Uterus (tissue), 4 donors: ENCODE data around the gene ABRACL. TPM values are rescaled to one million over a fixed set of nuclear protein-coding genes. Genes with fewer than 3 reads are reported as not detected.
A peak's percentile ranks its signal among the peaks of the same experiment; 100 is the strongest.

Source experiments
- DNase-seq, 2 donors: peaks; one replicate each; pipeline ENCODE4 v3.0.0-alpha.2; 2019 to 2020
- H3K27ac ChIP-seq, 2 donors: fragments of 200-600 bp; sonication (generic); 1 replicate in 1 of 2; 2 replicates in 1 of 2; pipeline ENCODE4 v1.5.1; 2016 to 2018
- H3K27me3 ChIP-seq, 2 donors: fragments of 200-600 bp; sonication (generic); one replicate each; pipeline ENCODE4 v1.5.1; 2018 to 2019; ENCODE audit warnings: control low read depth in 1 of 2
- H3K36me3 ChIP-seq, 2 donors: fragments of 200-600 bp; sonication (generic); one replicate each; pipeline ENCODE4 v1.5.1; 2019; ENCODE audit warnings: control low read depth in 1 of 2
- H3K4me1 ChIP-seq, 2 donors: fragments of 200-600 bp; sonication (generic); one replicate each; pipeline ENCODE4 v1.5.1; 2018 to 2019; ENCODE audit warnings: control low read depth in 1 of 2
- H3K4me3 ChIP-seq, 2 donors: fragments of 200-600 bp; sonication (generic); 1 replicate in 1 of 2; 2 replicates in 1 of 2; pipeline ENCODE4 v1.5.1; 2018 to 2019; ENCODE audit warnings: mild to moderate bottlenecking in 1 of 2
- H3K9me3 ChIP-seq, 2 donors: fragments of 200-600 bp; sonication (generic); one replicate each; pipeline ENCODE4 v1.5.1; 2019; ENCODE audit warnings: control low read depth in 1 of 2
- CTCF ChIP-seq, 4 experiments: fragments of 200-600 bp in 2 of 4; fragments of 450-650 bp in 2 of 4; sonication (generic) in 2 of 4; IDR thresholded peaks; one replicate each; pipeline ENCODE4 v1.5.1; 2016 to 2019; ENCODE audit warnings: antibody characterized with exemption in 4 of 4, mild to moderate bottlenecking in 2 of 4, moderate library complexity in 1 of 4
- POLR2A ChIP-seq, 2 donors: fragments of 450-650 bp; IDR thresholded peaks; one replicate each; pipeline ENCODE4 v1.6.1; 2016; ENCODE audit warnings: antibody characterized with exemption in 2 of 2, mild to moderate bottlenecking in 1 of 2, moderate library complexity in 1 of 2
- intact Hi-C: fragments of 100-400 bp; cut with DNase I; formaldehyde crosslinking; loops from one replicate; pipeline ENCODE4 v1.15.1; 2023; ENCODE audit warnings: low total_unique reads
- total RNA-seq, 4 donors: library from RNA; depleted of rRNA in 3 of 4; stranded (reverse); fragments of >200 nt in 3 of 4; gene quantifications; one replicate each; pipeline versions ENCODE4 v1.1.0 to v1.2.4, GENCODE V29; 2014 to 2023
- donor health status: DM: yes; HTN: yes; CAD: no.

Gene ABRACL
- total RNA-seq, 4 donors from 2014 or later, result 6.2 to 10.0 (median 6.2) TPM; not detected in 1

GRCh38 chr6:138986578-138986977, 42.0 kb upstream of the ABRACL start:
- Histone ChIP-seq H3K4me3 (peak overlapping the region; percentile 60 to 80), H3K27me3 (no peaks in the 10 kb centered on the region), H3K9me3 (no peaks in the 10 kb centered on the region), H3K27ac (peak overlapping the region; percentile 80 to 85), H3K36me3 (no peaks in the 10 kb centered on the region), H3K4me1 (peaks cover 0 to 8% of the 10 kb centered on the region in 2 donors)
- TF ChIP-seq POLR2A (IDR thresholded peaks at IDR 0.05), result no peak
- no peak for TF ChIP-seq CTCF (IDR thresholded peaks at IDR 0.05)
- DNase-seq, result no peak
- intact Hi-C loops, result no loop called here

- TF ChIP-seq POLR2A (IDR thresholded peaks at IDR 0.05) (no peak), CTCF (IDR thresholded peaks at IDR 0.05) (no peak)
- intact Hi-C loops, result no loop called here
- Histone ChIP-seq H3K27me3 (no peaks in the 10 kb centered on the region), H3K36me3 (no peaks in the 10 kb centered on the region), H3K4me1 (peaks cover 0 to 8% of the 10 kb centered on the region in 2 donors), H3K9me3 (no peaks in the 10 kb centered on the region), H3K4me3 (peak overlapping the region; percentile 60 to 80), H3K27ac (peak overlapping the region; percentile 80 to 85)
- peak in 1 of 2 donors; percentile 29 for DNase-seq
Observed at GRCh38 chr6:138987080-138987642, 41.4 kb upstream of the ABRACL start.

- Histone ChIP-seq H3K27ac (peak within 1 kb of the TSS; percentile 80 to 85), H3K9me3 (no peaks in the 10 kb centered on the region), H3K27me3 (no peaks in the 10 kb centered on the region), H3K4me3 (peak within 1 kb of the TSS; percentile 60 to 80), H3K4me1 (peaks cover 0 to 8% of the 10 kb centered on the region in 2 donors), H3K36me3 (no peaks in the 10 kb centered on the region)
- TF ChIP-seq CTCF (IDR thresholded peaks at IDR 0.05) (peak; percentile 91 to 100 (median 97)), POLR2A (IDR thresholded peaks at IDR 0.05) (peak; percentile 30 to 68)
- intact Hi-C loops, result no loop called here
- DNase-seq, result peak; percentile 89 to 90
Observed at GRCh38 chr6:138987643-138988468, 40.7 kb upstream of the ABRACL start, which contains the start of gene REPS1. Gene REPS1 (minus strand): TSS chr6:138988253. CDS start chr6:138987682, 571 bp downstream.

- Histone ChIP-seq H3K36me3 (no peaks in the 10 kb centered on the region), H3K9me3 (no peaks in the 10 kb centered on the region), H3K4me3 (peak overlapping the region; percentile 60 to 80), H3K27ac (peak overlapping the region; percentile 80 to 85), H3K4me1 (peaks cover 0 to 4% of the 10 kb centered on the region in 2 donors), H3K27me3 (no peaks in the 10 kb centered on the region)
- no peak for DNase-seq
- intact Hi-C loops, result no loop called here
- TF ChIP-seq CTCF (IDR thresholded peaks at IDR 0.05) (no peak), POLR2A (IDR thresholded peaks at IDR 0.05) (no peak)
Observed at GRCh38 chr6:138988469-138988834, 40.1 kb upstream of the ABRACL start.
